ENCODE data around the gene SMG1.
"Not testable (repeated sequence)": the region's sequence is repeated elsewhere in the genome, so short reads cannot be mapped to it uniquely, and the experiment has no call there.

Gene SMG1

GRCh38 chr16:18932243-18932987 is 6.2 kb upstream of the SMG1 start:
- DNase-seq: no peak

- DNase-seq: no peak
Observed at GRCh38 chr16:18931756-18932155, 5.5 kb upstream of the SMG1 start.

GRCh38 chr16:18930095-18930494 is 3.9 kb upstream of the SMG1 start:
- DNase-seq: not testable (repeated sequence)

- not testable (repeated sequence) for DNase-seq
Observed at GRCh38 chr16:18928073-18928472, 1.9 kb upstream of the SMG1 start.

GRCh38 chr16:18925215-18925985 is 808 bp downstream of the SMG1 start:
- DNase-seq: peak; percentile 46

GRCh38 chr16:18923935-18924334 is 2.3 kb downstream of the SMG1 start:
- not testable (repeated sequence) for DNase-seq

GRCh38 chr16:18923124-18923523 is 3.1 kb downstream of the SMG1 start:
- not testable (repeated sequence) for DNase-seq

- not testable (repeated sequence) for DNase-seq
Observed at GRCh38 chr16:18909585-18909984, 16.6 kb downstream of the SMG1 start.

GRCh38 chr16:18908716-18909115 is 17.5 kb downstream of the SMG1 start:
- DNase-seq: not testable (repeated sequence)

- DNase-seq: not testable (repeated sequence)
Observed at GRCh38 chr16:18902778-18903177, 23.4 kb downstream of the SMG1 start.

GRCh38 chr16:18902044-18902443 is 24.2 kb downstream of the SMG1 start:
- not testable (repeated sequence) for DNase-seq

- DNase-seq: not testable (repeated sequence)
Observed at GRCh38 chr16:18901194-18901593, 25.0 kb downstream of the SMG1 start.

- not testable (repeated sequence) for DNase-seq
Observed at GRCh38 chr16:18884456-18884855, 41.8 kb downstream of the SMG1 start.

- DNase-seq: not testable (repeated sequence)
Observed at GRCh38 chr16:18877734-18878133, 48.5 kb downstream of the SMG1 start.

- DNase-seq: not testable (repeated sequence)
Observed at GRCh38 chr16:18877259-18877658, 48.9 kb downstream of the SMG1 start.

- DNase-seq: not testable (repeated sequence)
Observed at GRCh38 chr16:18876301-18876700, 49.9 kb downstream of the SMG1 start.

GRCh38 chr16:18869043-18869771 is 57.0 kb downstream of the SMG1 start:
- DNase-seq: not testable (repeated sequence)

- not testable (repeated sequence) for DNase-seq
Observed at GRCh38 chr16:18866277-18866823, 59.9 kb downstream of the SMG1 start.

GRCh38 chr16:18862891-18863290 is 63.3 kb downstream of the SMG1 start:
- DNase-seq: not testable (repeated sequence)

GRCh38 chr16:18855196-18855595 is 71.0 kb downstream of the SMG1 start:
- no peak for DNase-seq

- no peak for DNase-seq
Observed at GRCh38 chr16:18853694-18854093, 72.5 kb downstream of the SMG1 start.

- DNase-seq: no peak
Observed at GRCh38 chr16:18852647-18853046, 73.6 kb downstream of the SMG1 start.

- no peak for DNase-seq
Observed at GRCh38 chr16:18846416-18846815, 79.8 kb downstream of the SMG1 start.
